Vagina (tissue), 2 donors: ENCODE measurements around the gene ISG20L2.

Experiments used
- CTCF ChIP-seq, 3 experiments: fragments of 450-650 bp in 2 of 3; fragments of 200-600 bp in 1 of 3; sonication (generic) in 1 of 3; IDR thresholded peaks; one replicate each; pipeline ENCODE4 v1.5.1; 2017 to 2019; ENCODE audit warnings: antibody characterized with exemption in 3 of 3, mild to moderate bottlenecking in 2 of 3, moderate library complexity in 2 of 3
- POLR2A ChIP-seq, 2 donors: fragments of 450-650 bp; IDR thresholded peaks; one replicate each; pipeline ENCODE4 v1.6.1; 2017; ENCODE audit warnings: antibody characterized with exemption in 2 of 2, mild to moderate bottlenecking in 2 of 2, moderate library complexity in 2 of 2

- TF ChIP-seq POLR2A (IDR thresholded peaks at IDR 0.05) = no peak
- no peak for TF ChIP-seq CTCF (IDR thresholded peaks at IDR 0.05)
Observed at GRCh38 chr1:156766298-156767100, 37.9 kb upstream of the ISG20L2 start.
